Activated CD4-positive, alpha-beta T cell treated with anti-CD3 and anti-CD28 coated beads, Interleukin-2, amount 50 U/mL, for 16 hours (primary cell): ENCODE measurements around the gene SDR42E1.
"Not testable (repeated sequence)": the region's sequence is repeated elsewhere in the genome, so short reads cannot be mapped to it uniquely, and the experiment has no call there.

Source experiments
- DNase-seq: peaks from one replicate; pipeline ENCODE4 v3.0.0-alpha.2; 2020

The SDR42E1 gene

DNA sequence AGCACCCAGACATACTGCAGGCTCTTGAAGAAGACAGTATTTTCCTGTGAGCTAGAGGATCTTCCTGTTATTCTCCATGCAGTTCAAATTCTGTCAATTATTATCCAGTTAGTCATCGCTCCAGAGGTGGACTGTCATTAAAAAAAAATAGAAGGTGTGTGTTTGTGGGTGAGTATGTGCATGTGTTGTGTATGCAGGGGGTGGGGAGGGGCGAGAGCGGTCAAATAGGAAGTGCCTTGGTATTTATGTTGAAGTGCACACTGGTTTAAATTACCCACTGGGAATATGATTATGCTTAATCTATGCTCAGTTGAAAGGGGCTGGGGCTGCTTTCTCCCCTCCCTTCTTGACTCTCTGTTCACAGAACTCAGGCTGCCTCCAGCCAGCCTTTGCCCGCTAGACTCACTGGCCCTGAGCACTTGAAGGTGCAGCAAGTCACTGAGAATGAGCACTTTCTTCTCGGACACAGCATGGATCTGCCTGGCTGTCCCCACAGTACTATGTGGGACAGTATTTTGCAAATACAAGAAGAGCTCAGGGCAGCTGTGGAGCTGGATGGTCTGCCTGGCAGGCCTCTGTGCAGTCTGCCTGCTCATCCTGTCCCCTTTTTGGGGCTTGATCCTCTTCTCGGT is 23.8 kb upstream of the SDR42E1 start, which contains the start of gene HSD17B2:
HSD17B2 (plus strand) TSS at position 273 of the 632 bp plus-strand sequence; CDS start at position 445, 172 bp downstream.
- DNase-seq = no peak

DNA sequence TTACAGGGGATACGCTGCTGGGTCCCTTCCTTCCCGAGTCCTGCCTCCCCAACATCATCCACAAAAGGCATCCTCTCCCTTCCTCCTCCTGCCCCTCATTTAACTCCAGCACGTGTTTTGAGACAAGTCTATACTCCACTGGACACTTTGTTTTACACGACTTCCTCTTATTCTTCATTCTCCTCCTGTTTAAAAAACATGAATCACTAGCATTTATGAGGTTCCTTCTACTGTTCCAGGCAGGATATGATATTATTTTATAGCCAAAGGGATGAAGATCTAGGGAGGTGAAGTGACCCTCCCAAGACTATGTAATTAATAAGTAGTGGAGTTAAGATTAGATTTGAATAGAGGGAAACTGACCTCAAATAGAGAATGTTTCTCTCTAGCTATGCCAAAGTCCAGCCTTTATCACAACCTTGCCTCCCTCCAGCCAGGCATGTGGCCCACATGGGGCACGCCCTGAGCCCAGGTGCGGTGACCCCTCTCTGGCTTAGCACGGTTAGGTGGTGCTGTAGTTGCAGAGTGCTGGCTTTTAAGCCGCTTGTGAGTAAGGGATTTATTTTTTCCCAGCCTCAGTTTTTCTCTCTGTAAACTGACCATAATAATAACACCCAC is 22.5 kb upstream of the SDR42E1 start:
- DNase-seq = no peak

DNA sequence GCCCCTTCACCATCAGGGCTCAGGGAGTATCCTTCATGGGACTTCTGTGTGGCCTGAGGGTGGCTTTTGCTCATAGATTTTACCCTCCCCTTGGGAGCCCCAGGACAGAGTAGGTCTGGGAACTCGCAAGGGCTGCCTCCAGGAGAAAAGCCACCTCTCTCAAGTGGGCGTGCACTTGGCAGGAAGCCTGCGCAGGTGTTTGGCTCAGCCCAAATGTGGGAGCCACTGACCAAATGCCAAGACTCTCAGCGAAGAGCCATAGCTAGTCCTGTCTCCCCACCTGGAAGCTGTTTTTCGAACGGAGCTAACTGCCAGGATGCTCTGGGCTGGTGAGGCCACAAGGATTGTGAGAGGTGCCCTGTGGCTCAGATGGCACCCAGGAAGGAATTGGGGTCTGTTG is 21.7 kb upstream of the SDR42E1 start:
- no peak for DNase-seq

DNA sequence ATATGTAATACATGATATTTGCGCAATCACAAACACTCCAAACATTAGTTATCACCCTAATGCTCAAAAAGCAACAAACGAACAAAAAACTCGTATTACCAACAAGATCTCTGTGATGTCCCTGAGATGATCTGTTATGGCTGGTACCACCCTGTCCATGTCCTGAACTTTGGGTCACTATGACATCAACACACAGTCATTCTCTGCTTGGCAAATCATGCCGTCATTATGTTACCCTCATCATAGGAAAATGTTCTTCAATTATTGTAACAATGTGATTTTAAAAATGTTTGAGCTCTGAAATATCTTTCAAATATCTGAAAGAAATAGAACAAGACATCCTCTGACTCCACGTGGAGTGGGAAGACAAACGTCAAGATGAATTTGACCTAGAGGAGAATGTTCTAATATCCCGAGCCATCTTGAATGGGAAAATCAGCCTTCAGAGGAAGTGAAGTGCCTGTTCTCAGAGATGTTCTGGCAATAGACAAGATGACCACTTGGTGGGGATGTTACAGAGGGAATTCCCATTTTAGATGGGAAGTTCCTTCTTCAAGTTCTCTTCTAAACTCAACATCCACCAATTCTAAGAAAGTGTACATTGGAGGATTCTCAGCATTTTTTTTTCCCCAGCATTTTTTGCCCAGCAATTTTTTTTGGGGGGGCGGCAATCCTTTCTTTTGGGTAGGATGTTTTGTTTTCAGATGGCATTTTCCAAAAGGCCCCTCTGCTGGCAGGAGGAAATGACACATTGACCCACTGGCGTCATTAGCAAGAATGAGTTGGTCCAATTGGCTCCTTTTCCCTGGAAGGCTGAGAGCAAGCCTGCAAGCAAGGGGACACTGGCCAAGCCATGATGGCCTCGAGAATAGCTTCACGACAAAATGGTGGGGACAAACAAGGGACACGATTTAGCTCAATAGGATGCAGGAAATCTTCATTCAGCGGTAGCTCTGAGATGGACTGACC is 20.1 kb upstream of the SDR42E1 start:
- DNase-seq = no peak

DNA sequence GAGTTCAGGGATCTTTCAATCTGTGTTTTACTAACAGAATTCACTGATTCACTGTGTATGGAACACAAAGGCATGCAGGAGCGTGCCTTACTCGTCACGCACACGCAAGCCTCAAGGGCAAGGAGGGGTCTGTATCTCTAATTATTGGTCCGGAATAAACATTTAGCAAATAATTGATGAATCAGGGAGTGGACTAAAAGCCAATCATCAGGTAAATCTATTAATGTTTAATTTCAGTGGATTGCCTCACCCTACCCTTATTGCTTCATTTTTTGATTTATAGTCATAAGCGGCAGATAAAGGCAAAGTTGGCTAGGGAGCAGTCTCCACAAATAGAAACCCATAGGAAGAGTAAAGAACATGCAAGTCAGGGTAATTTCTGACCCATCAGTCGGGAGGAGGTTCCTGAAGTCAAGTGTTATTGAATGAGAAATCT is 16.4 kb upstream of the SDR42E1 start:
- DNase-seq = no peak

DNA sequence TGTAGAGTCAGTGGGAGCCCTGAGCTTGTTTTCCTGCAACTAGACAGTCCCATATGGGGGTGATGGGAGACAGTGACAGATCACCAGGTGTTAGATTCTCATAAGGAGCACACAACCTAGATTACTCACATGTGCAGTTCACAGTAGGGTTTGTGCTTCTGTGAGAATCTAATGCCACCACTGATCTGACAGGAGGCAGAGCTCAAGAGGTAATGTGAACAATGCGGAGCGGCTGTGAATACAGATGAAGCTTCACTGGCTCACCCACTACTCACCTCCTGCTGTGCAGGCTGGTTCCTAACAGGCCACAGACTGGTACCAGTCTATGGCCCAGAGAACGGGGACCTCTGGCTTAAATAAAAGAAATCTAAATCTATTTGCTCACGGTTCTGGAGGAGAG is 13.6 kb upstream of the SDR42E1 start:
- DNase-seq = no peak

DNA sequence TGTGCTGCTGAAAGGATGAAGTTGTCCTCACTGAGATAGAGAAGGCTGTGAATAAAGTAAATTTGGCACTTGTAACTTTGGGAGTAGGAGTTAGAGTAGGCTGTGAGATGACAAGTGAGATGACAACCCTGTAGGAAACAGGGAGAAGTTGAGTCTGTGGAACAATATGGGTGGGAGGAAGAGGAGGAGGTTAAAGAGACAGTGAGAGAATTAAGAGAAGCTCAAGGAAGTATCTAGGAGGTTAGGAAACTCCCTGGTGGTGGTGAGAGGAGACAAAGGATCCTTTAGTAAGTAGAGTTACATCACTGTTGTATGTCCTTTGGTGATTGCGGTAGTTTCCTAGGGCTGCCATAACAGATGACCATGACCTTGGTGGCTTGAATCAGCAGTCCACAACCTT is 13.0 kb upstream of the SDR42E1 start:
- no peak for DNase-seq

DNA sequence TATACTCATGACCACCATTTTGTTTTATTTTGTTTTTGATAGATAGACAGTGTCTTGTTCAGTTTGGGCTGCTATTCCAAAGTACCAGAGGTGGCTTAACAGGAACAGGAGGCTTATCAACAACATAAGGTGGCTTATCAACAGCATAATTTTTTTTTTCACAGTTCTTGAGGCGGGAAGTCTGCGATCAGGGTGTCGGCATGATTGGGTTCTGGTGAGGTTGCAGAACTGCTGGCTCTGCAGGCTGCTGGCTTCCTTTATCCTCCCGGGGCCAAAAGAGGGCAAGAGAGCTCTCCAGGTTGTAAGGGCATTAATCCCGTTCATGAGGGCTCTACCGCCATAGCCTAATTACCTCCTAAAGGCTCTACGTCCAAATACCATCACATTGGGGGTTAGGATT is 11.9 kb upstream of the SDR42E1 start:
- DNase-seq = no peak

DNA sequence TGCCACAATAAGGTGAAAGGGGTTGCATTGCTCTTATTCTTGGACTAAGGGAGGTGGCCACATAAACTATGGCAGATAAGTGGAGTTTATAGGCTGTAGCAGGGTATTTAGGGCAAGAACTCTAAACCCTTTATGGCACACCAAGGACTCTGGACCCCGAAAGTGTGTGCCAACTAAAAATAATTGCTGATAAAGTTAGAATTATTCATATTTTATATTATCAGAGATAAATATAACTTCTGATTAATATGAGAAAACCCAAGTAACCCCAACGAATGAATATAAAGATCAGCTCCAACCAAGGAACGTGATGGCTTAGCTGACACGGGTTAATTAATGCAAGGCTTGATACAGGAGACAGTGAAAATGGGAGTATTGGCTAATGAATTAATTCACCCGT is 8.8 kb upstream of the SDR42E1 start:
- no peak for DNase-seq

DNA sequence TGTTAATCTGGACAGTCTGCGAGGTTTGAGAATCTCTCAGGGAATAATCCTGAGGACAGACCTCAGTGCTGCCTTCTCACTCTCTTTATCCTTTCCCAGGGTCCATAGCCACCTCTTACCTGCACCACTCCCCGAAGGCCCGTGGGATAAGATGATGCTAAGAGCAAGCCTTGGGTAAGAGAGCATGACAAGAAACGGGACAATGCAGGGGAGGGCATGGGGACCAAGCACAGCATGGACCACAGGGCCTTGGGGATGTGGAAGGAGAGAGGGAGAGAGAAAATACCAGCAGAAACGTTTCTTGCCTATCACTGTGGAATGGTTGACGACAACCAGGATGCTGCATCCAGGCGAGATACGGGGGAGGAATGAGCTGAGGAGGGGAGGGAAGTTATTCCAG is 8.3 kb upstream of the SDR42E1 start:
- DNase-seq = no peak

DNA sequence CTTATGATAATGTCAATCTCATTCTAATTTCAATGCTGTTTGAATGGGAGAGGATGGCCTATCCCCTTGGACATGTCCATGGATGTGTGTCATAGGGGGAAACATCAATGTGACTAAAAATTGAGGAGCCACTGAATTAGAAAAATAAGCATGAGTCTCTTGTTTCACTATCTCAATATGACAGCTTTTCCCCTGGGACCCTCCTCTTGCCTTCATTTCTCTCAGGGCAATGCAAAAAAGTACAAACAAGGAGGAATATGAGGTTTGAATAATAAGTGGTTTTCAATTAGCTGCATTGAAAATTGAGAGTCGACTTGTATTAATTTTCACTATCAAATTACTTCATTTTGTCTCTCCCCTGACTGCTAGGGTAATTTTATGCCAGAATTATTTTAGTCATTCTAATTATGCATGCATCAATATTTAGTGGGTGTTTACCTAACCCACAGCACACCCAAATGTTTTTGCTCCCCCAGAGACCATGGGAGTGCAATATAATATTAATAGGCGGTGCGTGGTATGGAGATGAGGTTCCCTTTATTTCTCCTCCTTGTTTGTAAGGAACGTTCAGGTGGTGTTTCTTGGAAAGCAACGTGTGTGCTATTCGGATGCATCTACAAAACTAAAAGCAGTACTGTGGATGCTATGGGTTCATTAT is 6.8 kb upstream of the SDR42E1 start:
- no peak for DNase-seq

DNA sequence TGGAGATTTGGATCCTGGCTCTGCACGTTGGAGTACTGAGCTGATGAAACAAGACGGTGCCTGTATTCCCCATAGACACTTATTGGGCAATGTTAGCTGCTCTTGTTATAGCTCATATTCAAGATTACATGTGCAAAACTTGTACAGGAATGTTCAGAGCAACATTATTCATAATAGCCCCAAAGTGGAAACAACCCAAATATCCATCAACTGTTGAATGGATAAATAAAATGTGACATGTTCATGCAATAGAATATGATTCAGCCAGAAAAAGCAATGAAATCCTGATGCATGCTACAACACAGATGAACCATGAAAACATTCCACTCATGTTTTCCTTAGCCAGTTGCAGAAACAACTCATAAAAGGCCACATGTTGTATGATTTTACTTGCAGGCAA is 5.7 kb upstream of the SDR42E1 start:
- DNase-seq = no peak

DNA sequence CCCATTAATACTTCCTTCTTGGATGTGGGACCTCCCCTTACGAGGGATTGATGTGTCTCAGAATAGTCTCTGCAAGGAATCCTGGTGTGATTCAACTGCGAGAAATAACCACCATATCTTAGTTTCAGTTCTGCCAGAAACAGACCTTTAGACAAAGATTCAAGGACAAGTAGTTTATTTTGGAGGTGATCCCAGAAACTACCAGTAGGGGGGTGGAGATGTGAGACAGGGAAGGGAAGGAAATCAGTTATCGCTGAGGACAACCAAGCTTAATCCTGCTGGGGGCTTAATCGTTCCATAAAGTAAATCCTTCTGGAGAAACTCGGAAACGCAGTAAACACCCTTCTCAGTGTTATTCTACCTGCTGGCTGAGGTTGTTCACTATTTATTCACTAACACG is 5.0 kb upstream of the SDR42E1 start:
- DNase-seq = peak; percentile 8

DNA sequence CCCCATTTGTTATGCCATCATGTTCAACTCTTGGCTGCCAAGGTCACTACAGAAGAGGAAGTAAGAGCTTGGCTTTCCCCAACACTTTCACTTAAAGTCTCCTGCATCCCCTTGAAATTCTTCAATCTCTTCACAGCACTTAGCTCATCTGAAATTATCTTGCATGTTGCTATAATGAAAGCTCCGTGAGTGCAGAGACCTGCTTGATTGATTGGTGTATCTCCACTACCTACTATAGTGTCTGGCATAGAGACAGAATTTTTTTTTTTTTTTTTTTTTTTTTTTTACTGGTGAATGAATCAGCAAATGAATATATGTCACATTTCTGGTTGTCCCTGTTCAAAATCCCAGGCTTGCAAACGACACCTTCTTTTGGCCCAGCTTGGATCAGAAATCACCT is 1.9 kb upstream of the SDR42E1 start:
- DNase-seq = no peak

DNA sequence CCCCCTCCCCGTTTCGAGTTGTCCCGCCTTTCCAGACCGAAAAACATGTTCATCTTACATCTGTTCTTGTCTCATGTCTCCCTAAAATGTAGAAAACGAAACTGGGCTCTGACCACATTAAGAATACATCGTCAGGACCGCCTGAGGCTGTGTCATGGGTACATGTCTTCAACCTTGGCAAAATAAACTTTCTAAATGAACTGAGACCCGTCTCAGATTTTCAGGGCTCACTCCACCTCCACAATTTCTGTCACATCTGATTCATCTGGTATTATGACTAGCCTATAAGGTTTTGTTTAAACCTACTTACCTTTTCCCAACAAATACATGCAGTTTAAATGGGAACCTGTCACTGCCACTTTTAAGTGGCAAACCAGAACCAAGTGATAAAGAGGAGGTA is 621 bp downstream of the SDR42E1 start:
- DNase-seq = no peak

DNA sequence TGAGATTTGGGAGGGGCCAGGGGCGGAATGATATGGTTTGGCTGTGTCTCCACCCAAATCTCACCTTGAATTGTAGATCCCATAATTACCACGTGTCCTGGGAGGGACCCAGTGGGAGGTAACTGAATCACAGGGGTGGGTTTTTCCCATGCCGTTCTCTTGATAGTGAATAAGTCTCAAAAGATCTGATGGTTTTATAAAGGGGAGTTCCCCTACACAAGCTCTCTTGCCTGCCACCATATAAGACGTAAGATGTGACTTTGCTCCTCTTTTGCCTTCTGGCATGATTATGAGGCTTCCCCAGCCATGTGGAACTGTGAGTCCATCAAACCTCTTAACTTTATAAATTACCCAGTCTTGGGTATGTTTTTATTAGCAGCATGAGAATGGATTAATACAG is 1.5 kb downstream of the SDR42E1 start:
- not testable (repeated sequence) for DNase-seq

DNA sequence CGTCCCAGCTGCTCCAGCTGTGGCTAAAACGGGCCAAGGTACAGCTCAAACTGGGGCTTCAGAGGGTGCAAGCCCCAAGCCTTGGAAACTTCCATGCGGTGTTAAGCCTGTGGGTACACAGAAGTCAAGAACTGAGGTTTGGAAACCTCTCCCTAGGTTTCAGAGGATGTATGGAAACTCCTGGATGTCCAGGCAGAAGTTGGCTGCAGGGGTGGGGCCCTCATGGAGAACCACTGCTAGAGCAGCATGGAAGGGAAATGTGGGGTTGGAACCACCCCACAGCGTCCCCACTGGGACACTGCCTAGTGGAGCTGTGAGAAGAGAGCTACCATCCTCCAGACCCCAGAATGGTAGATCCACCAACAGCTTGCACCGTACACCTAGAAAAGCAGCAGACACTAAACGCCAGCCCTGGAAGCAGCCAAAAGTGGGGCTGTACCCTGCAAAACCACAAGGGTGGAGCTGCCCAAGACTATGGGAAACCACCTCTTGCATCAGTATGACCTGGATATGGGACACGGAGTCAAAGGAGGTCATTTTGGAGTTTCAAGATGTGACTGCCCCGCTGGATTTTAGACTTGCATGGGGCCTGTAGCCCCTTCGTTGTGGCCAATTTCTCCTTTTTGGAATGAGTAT is 2.2 kb downstream of the SDR42E1 start:
- DNase-seq = no peak

DNA sequence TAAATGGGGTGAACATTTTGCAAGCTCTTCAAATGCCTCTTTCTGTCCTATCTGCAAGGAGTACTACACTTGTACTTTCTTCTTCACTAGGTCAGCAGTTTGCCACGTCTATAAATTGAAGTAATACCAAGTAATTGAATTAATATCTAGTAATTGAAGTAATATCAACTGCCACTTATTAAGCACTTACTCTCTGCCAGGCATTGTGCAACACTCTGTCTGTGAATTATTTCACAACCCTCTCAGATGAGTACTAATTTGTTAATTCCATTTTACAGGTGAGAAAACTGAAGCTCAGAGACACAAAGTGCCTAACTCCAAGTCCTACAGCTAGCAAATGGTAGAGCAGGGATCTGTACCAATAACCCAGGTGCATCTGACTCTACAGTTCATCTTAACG is 4.1 kb downstream of the SDR42E1 start:
- DNase-seq = no peak

DNA sequence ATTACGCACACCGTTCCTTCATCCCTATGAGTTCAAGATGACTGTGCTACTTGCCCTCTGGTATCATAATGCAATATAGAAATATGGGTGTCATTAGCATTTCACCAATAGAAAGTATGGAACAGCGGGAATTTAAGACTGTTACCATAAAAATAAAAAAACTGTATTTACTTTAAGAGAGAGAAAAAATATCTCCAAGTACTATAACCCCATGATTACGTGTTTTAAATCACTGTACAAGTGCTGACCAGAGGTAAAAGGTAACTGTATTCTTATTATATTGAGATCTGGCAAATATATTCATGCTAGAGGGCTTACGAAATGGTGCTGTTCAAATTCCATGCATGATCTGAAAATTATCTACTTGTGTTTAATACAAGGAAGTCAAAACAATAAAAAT is 5.2 kb downstream of the SDR42E1 start:
- no peak for DNase-seq

DNA sequence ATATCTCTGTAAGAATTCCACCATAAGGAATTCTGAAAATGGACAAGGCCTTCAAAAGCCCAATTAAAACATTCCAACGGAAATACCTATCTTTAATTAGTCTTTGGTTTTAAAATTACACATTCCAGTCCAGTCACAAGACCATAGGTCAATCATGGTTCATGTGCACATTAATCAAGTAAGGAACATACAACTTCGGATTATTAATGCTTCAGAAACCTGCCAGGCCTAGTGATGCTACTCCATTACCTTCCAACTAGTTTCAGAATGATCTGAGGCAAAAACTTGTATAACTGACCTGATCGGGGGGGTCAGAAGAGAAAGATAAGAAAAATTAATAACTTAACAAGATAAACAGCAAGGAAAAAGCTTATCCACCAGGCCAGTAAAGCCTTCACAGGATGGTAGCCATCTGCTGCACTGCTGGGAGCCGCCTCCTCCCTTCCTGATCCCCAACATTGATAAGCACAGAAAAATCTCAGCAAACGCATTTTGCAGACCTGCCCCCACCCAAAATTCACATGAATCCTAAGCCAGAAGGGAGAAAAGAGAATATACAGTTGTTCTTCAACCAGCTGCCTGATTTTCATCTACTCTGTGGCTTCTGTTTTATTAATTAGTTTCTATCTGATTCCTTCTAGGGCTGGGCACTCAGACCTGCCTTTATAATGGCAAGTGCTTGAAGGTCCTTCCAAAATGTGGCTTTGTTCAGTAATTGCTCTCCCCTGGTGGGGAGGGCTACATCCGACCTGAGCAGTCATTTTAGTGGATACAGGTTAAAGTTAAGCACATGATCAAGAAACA is 6.0 kb downstream of the SDR42E1 start:
- DNase-seq = no peak

DNA sequence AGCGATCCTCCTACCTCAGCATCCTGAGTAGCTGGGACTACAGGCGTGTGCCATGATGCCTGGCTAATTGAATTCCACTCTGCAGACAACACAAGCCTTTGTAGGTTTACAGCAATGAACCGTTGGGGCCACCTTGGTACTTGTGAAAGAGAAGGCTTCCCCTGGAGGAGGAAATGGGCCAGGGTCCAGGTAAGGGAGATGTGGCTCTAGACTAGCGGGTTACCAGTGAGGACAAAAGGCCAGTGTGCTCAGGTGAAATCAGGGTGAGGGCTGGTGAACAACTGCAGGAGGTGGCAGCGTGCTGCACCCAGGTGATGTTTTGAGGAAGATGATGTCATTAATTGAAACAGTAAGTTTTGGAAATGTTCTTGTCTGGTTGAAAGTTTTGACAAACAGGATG is 6.7 kb downstream of the SDR42E1 start:
- DNase-seq = no peak

DNA sequence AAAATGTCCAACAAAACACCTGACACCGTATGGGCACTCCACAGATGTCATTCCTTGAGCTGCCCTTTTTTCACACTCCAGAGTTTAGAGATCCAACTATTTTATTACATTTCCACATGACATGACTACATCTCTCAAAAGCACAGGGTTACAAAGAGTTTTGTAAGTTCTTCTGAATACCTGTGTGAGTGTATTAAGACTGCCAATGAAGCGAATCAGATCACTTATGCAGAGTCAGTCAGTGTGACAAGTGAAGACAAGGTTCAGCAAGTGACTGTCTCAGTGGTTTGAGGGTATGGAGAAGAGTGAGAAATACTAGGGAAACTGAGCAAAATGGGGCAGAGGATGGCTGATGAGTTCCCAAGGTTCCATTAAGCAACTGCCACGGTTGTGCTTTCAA is 8.4 kb downstream of the SDR42E1 start:
- DNase-seq = no peak
